Measurements from ENCODE around the gene CDC6.

GRCh38 chr17:40330850-40331470, 43.3 kb downstream of the CDC6 start:
- TF ChIP-seq, protein P1, sequence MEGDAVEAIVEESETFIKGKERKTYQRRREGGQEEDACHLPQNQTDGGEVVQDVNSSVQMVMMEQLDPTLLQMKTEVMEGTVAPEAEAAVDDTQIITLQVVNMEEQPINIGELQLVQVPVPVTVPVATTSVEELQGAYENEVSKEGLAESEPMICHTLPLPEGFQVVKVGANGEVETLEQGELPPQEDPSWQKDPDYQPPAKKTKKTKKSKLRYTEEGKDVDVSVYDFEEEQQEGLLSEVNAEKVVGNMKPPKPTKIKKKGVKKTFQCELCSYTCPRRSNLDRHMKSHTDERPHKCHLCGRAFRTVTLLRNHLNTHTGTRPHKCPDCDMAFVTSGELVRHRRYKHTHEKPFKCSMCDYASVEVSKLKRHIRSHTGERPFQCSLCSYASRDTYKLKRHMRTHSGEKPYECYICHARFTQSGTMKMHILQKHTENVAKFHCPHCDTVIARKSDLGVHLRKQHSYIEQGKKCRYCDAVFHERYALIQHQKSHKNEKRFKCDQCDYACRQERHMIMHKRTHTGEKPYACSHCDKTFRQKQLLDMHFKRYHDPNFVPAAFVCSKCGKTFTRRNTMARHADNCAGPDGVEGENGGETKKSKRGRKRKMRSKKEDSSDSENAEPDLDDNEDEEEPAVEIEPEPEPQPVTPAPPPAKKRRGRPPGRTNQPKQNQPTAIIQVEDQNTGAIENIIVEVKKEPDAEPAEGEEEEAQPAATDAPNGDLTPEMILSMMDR (IDR thresholded peaks at IDR 0.05; ENCODE audit: low read depth, low read length), result no peak
- TF ChIP-seq POLR2A (IDR thresholded peaks at IDR 0.05; ENCODE audit: extremely low read depth, insufficient read length), result no peak

Data from NB4 (cell line).